Fibroblast of lung (primary cell): ENCODE measurements around the gene PARP6.

Experiments
- EZH2 ChIP-seq: IDR thresholded peaks from 2 replicates; pipeline ENCODE4 v1.5.1; 2012; ENCODE audit warnings: low read length, control low read depth, mild to moderate bottlenecking; ENCODE audit errors: missing control alignments
- TF ChIP-seq, protein P1 (sequence below), 2 donors: IDR thresholded peaks in 1 of 2; conservative IDR thresholded peaks in 1 of 2; 1 replicate in 1 of 2; 2 replicates in 1 of 2; pipeline ENCODE4 v1.5.1; 2011 to 2012; ENCODE audit warnings: low read length in 2 of 2, control low read depth in 1 of 2, inconsistent platforms in 1 of 2, low read depth in 1 of 2, mild to moderate bottlenecking in 1 of 2

DNA sequence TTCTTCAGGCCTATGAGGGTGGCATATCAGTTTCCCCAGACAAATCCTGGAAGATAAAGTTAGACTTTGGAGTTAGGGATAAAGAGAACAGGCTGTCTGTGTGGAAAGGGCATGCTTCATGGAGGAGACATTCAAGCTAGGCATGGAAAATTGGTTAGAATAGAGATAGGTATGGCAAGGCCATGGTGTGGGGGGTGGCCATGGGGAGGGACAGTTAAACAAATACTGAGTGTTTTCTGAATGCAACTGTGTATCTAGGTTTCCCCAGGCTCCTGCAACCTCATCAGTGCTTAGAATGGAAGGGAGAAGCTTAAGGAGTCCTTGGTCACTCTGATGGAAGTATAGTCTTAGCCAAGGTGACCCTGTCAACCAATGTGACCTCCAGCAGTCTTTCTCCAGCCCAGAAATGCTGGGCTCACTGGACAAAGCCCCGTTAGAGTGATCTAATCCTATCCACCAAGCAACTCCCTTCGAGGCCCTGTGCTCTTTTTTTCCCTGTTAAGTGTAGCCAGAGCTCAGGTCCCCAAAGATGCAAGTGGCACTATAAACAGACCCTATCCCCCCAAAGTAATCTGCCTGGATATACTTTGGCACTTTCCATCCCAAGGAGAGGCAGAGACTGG is 35.9 kb downstream of the PARP6 start:
- TF ChIP-seq, protein P1, sequence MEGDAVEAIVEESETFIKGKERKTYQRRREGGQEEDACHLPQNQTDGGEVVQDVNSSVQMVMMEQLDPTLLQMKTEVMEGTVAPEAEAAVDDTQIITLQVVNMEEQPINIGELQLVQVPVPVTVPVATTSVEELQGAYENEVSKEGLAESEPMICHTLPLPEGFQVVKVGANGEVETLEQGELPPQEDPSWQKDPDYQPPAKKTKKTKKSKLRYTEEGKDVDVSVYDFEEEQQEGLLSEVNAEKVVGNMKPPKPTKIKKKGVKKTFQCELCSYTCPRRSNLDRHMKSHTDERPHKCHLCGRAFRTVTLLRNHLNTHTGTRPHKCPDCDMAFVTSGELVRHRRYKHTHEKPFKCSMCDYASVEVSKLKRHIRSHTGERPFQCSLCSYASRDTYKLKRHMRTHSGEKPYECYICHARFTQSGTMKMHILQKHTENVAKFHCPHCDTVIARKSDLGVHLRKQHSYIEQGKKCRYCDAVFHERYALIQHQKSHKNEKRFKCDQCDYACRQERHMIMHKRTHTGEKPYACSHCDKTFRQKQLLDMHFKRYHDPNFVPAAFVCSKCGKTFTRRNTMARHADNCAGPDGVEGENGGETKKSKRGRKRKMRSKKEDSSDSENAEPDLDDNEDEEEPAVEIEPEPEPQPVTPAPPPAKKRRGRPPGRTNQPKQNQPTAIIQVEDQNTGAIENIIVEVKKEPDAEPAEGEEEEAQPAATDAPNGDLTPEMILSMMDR (conservative IDR thresholded peaks at IDR 0.05 in 1 of 2, IDR thresholded peaks at IDR 0.05 in 1 of 2; ENCODE audit: low read depth in 1 of 2, low read length in 2 of 2): no peak
- no peak for TF ChIP-seq EZH2
